HG02943 (cell line): ENCODE results near the gene KCNK16.

Source experiments
- ATAC-seq: cut with Tn5 transposase; IDR thresholded peaks from one replicate; pipeline ENCODE4 v1.9.1; 2021; ENCODE audit warnings: mild to moderate bottlenecking, low read depth, moderate library complexity; ENCODE audit not compliant: unreplicated experiment

Gene KCNK16

DNA sequence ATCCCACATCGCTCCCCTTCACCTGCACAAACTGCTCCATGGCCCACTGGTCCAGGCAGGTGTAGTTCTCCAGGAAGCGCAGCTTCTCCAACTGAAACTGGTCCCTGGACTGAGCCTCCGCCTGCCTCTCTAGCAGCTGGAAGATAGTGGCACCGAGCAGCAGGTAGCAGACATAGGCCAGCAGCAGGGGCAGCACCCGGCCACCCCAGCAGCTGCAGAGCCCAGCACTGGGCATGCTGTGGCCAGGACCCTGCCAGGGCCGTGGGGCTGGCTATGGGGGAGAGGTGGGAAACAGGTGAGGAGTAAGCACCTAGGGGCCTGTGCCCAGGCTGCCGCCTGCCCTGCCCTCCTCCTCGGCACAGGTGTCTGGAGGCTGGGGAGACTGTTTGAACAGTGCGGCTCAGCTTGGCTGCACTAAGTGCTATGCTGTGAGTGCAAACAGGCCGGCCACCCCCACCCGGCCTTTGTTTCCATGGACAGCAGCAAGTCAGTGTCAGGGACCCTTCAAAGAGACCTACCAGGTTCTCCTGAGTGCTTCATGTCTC is at the start of gene KCNK16:
Gene KCNK16, minus strand, starts transcription at position 397 of the 545 bp plus-strand sequence. Its CDS starts 162 bp downstream, at position 235.
- no peak for ATAC-seq

DNA sequence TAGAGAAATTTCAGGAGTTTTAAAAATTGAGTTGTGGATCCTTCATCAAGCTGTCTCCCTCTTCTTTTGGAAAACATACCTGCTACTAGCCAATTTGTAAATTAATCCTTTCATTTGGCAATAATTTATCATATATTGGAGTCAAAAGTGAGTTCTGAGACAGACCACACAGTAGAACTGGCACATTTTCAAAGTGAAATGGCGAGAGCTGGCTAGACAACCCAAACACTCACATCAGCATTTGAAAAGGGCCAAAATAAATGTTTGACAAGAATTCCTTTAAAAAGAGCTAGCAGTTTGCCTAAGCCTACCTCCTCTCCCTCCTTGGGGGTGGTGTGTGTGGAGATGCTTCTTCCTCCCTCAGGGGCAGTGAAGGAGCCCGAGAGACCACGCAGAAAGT is 47.9 kb upstream of the KCNK16 start:
- no peak for ATAC-seq

DNA sequence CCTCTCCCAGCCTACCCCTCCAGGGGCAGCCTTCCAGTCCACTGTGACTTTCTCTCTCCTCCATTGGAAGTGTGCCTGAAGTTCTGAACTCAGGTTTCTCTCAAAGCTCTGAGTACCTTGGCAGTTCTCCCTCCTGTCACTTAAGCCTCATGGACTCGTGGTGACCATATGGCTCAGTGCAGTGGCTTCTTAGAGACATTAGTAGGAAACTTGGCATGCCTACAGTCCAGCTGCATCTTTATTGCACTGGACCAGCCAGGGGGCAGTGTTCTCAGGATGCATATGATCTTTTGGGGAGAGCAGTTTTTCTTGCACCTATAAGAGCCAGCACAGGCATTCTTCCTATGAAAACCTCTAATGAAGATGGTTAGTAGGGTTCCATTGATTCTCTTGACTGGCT is 47.5 kb upstream of the KCNK16 start:
- ATAC-seq = no peak

DNA sequence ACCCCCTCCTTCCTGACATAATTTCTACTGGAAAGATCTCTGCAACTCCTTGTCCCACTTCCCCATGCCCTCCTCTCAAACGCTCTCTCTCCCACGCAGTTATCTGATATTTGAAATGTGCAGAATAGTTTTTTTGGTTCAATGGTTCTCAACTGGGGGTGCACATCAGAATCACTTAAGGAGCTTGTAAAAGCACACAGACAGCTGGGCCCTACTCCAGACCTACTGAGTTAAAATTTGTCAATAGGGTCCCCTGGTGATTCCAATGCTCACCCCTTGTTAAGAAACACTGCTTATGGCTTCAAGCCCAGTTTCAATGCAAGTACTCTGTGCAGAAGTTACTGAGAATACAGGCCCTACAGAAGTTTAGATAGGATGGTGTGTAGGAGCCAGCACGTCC is 45.2 kb upstream of the KCNK16 start:
- ATAC-seq = no peak

DNA sequence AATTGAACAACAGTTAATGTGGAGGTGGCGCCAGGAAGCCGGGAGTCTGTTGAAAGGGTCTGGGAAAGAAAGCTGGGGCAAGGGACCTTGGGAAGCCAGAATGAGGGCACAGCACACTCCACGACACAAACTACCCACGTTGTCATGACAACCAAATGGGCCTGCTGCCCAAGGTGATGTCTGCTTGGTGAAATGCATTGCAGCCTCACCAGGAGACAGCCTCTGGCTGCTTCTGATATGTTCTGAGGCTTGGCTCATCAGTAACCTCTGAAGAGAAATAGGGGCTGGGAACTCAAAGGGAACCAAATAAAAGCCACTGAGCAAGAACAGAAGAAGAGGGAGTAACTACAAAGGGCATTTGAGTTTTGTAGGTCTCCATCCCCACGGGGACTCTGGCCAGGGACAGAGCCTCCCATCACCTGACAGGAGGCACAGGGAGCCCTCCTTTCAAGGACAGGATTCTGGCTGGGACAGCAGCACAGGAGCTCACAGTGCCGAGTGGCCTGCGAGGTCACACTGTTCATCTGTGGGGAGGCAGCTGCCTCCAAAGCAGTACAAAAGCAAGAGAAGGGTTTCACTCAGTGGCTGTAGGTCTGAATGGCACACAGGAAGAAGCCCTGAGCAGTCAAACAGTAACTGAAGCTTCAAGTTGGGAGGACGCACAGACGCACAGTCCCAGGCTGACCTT is 44.6 kb upstream of the KCNK16 start:
- ATAC-seq = no peak

DNA sequence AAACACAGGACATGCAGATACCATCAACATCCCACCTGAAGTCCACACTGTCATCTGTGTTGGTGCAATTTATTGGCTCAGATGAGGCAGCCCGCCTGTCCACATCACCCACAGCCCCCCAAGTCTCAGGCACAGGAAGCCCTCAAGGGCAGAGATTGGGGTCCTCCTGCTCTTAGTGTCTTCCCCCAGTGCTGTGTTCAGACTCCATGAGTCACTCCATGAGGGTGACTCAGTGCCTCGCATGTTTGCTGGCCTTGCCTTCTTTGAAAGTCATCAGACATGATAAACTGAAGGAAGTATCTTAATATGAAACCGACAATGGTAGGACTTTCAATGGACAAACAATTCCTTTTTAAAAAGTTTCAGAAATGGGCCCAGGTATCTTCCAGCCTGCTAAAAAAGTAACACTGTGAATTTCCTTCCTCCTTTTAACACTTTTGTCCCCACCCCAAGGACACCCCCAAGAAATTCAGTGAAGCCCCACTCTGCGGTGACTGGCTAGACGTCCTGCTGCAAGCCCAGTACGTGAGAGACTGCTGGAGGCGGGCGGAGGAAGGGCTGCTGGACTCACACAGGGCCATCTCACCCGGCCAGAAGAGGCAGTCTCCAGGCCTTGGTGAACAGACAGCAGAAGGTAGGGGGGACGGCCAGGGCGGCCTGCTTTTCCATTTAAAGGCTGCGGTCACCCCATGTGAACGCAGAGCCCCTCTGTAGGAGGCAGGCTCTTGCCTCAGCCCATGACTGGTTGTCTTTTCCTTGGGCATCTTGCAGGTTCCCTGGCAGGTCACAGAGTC is 43.0 kb upstream of the KCNK16 start:
- no peak for ATAC-seq

DNA sequence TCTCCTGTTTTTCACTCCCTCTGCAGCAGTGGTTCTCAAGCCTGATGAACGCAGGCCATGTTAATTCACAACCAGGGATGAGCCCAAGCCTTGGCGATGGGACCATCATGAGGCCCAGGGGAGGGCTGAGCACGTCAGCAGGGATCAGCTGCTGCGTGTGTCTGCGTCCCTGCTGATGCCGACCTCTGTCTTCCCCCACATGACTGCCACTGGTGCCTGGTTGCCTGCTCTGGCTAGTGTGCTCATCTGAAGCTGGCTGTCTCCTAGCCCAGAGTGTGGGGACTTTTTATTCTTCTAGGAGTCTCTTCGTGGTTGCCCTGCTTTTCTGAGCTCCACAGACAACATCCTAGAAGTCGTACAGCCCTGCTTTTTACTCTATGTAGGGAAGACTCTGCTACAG is 40.8 kb upstream of the KCNK16 start:
- ATAC-seq = no peak

DNA sequence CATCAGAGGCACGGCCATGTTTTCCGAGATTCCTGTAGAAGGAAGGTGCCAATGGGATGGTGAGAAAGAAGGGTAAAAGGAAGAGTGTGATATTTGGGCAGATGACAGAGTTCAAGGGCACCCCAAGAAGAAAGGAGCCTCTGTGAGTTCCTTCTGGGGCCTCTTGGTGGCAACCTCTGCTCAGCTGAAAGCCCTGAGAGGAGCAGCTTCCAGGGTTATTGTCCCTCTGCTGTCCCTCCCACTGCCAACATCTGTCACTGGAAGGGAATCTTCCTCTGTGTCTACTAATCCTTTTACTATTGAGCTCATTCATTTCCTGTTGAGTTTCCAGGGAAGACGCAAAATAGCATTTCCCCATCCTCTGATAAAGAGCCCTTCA is 40.0 kb upstream of the KCNK16 start:
- ATAC-seq = no peak

DNA sequence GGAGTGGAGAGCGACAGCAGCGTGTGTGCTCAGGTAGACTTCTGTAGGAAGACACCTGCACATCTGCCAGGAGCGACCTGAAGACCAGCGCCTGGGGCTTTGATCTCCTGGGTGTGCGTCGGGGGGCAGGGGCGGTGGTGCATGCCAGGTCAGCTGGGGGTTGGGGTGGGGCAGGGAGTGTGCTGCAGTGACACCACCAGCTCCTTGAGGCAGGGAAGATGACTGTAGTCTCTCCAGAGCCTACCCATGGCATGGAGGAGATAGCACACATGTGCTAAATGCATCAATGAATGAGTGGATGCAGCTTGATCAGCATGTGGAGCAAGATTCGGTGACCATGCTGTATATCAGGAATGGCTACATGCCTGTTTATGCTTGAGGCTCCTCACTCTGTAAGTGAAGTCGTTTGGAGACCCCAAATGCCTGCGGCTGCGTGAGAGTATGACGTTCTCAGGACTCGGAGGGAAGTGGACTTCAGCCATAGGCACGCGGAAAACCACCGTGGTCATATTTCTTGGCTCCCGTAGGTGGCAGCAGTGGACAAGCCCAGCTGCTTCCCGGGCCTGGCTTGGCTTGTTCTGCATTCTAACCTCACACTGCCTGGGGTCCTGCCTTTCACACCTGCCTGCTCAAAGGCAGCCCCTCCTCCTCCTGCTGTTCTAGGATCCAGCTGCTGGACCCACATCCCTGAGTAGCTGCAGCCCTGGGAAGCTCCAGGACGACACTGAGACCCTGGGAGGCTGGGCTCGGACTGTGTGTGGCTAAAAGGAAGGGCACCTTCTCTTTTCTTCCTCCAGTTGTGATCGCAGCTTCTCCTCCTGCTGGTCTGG is 39.4 kb upstream of the KCNK16 start:
- ATAC-seq = peak; percentile 61

DNA sequence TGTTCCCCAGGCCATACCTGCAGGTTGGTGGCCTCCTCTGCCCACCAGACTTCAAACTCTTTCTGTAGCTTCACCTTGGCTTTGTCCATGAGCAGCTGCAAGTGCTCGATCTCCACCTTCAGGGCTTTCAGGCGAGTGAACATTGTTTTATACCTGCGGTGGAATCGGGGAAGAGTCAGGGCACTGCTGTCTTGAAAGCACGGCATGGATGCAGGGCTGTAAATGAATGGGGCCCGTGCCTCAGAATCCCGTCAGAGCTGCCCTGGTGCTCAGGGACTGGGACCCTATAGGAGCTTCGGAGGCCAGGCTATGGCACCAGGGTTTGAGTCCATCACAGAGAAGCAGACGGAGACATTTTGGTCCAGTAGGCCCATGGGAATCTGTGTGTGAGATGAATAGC is 37.9 kb upstream of the KCNK16 start:
- no peak for ATAC-seq

DNA sequence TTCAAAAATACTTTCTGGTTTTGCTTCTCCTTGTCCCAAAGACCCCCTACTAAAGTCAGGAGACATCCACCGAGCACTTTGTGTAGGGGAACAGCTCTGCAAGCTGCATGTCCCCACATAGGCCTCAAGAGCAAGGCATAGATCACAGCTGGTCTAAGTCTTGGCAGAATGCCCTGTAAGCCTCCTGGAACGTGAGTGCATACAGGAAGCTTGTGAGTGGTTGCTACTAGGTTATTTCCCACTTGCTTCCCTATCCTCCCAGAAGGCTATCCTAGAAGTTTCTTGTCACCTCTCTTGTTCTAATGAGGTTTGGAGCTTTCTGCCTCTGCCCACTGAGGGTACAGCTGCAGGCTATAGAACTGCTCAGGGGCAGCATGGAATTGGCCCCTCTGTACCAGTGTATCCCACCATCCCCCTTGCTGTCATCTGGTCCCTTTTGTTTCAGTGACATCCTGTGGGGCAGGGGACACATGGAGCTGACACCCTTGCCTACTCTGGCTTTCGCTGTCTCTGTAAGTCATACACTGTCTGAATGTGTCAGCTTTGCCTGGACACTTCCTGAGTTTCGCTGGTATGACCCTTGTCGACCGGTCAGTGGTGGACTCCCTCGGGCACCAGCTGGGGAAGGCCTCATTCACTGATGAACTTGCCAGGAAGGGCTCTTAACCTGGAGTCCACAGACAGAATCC is 35.6 kb upstream of the KCNK16 start:
- no peak for ATAC-seq

DNA sequence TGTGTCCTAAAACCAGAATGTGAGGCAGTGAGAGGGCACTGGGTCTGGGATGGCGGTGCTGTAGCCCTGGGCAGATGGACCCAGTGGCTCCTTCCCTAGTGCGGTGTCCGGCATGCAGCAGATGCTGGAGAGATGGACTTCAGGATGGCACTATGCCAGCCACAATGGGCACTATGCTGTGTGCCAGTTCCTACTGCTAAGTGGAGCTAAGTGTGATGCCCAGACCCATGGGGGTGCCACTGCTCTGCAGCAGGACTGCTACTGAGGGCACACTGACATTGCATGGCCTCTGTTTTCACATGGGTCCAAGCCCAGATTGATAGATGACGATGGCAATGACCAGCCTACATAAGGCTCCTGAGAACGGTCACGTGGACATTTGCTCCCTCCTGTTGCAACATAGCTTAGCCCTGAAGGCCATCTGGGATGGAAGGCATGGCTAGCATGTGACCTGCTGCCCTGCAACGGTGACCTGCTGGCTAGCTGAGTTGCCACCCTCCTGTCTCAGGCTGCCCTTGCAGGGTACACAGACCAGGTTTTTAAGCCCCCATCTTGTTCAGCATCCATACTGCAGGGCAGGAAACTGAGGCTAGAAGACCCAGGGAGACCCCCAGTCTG is 31.3 kb upstream of the KCNK16 start:
- ATAC-seq = no peak

DNA sequence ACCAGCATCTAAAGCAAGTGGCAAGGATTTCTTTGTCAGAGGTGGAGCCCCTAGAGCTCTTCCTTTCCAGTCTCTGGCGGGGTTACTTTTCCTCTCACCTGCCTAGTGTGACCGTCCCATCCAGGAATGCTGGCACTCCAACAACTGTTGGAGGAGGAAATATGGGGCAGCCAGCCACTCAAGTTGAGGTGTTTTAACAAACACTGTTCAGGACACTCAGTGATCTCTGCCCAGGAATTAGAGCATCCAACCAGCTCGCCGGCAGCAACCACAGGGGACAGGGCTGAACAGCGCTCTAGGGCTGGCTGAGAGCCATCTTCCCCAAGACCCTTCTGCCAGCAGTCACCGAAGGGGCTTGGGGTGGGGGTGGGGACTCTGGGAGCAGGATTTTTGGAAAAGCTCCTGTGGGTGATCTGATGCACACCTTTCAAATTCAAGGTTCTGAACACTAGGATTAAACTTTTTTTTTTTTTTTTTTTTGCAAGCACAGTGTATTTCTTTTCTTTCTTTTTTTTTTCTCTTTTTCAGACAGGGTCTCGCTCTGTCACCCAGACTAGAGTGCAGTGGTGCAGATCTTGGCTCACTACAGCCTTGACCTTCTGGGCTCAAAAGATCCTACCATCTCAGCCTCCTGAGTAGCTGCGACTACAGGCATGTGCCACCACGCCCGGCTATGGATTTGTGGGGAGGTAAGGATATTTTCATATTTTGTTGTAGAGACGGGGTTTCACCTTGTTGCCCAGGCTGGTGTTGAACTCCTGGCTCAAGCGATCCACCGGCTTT is 28.4 kb upstream of the KCNK16 start:
- ATAC-seq = no peak

DNA sequence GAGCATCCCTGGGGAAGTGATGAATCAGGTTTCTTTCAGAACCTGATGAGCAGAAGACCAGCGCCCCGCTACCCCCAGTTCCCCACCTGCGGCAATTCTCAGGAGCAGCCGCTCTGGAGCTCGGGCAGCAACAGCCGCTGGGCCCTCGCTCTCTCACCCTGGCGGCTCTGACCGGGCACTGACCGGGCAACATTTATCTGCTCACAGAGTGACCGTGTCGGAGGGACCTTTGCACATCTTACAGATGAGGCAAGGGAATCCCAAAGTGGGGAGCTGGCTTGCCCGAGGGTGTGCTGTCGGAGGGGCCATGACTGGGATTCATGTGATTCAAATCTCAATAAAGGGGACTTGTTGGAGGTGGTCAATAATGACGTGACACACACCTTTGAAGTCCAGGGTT is 26.2 kb upstream of the KCNK16 start:
- ATAC-seq = no peak

DNA sequence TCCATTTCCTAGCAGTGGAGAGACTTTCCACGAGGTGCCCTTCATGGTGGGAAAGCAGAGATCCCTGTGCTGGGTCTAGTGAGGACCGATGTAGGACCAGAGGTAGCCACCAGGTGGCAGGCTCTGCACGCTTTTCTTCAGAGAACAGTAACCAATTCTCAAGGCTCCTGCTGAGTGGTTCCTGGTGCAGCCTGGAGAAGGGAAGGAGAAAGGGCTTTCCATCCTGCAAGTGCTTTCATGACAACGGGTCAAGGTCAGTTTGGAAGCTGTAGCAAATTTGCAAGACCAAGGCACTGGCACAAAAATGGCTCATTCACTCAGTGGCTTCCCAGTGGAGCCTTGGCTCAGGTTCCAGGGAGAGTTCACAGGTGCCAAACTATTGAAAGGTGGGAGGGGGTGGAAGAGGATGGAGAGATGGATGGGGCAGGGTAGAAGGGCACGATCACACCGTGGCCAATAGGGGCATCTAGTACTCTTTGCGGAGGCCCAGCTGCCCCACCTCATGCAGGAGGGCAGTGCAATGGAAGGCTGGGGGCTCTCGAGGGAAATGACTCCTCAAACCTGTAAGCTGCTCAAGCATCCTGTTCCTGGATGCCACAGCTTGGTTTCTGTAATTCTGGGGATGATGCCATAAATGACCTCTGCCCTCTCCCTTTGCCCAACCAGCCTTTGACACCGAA is 25.5 kb upstream of the KCNK16 start:
- no peak for ATAC-seq

DNA sequence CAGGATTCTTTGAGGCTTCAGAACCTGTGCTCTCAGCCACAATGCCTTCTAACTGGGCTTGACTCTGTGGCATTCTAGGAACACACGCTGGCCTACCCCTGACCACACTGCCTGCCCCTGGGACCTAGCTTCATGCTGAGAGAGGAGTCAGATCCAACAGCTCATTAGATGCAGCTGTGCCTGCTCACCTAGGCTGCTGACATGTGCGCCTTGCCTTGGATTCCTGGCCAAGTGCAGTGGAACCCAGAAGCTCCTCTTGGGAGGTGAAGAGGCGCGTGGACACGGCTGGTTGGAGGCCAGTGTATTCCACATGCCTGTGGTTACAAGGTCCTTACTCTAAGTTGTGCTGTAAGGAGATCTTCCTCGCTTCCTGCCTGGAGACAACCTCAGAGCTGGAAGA is 24.7 kb upstream of the KCNK16 start:
- ATAC-seq = no peak

DNA sequence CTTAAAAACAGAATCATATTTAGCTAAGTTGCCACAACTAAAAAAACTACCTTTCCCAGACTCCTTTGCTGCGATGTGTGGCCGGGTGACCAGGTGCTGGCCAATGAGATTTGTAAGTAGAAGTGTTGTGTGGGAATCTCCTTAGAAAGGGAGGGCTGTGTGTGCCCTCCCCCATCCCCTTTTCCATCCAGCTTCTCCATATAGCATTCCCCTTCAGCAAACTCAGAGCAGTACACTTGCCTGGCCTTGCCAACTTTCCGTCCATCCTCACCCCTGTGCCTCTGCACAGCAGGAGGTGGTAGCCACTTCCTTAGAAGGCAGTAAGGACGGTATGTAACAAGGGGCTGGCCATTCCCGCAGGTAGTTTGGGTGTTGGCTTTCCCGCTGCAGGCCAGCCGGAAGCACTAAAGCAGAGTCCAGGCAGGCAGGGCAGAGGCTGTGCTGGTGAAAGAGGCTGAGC is 22.3 kb upstream of the KCNK16 start:
- ATAC-seq = no peak

DNA sequence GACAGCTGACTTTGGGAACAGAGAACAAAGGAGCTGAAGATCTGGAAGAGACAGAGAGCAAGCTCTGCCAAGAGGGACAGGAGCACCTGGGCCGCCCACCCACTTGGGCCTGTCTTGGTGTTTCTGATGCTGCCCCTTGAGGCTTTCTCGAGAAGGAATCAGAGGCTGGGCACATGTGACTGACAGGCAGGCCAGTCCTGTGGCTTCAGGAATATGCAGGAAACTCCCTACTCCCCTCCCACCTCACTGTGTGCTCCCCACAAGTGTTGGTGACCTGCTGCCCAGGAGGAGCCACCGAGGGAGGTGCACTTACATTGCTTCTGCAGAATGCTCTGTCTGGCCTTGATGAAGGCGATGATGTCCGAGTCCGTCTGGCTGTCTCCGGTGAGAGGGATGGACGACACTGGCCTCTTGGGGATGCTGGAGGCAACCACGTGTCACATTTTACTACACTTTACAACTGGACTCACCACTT is 20.9 kb upstream of the KCNK16 start:
- ATAC-seq = no peak
